22Rv1 (cell line): Measurements from ENCODE around the gene ACAD8.

Experiments
- CTCF ChIP-seq: fragments of 450-650 bp; IDR thresholded peaks from 2 replicates; pipeline ENCODE4 v1.5.1; 2017; ENCODE audit warnings: mild to moderate bottlenecking
- ZFX ChIP-seq: fragments of 450-650 bp; IDR thresholded peaks from 2 replicates; pipeline ENCODE4 v1.6.1; 2017; ENCODE audit warnings: antibody characterized with exemption, borderline replicate concordance

GRCh38 chr11:134231958-134232659 lies 21.3 kb upstream of the ACAD8 start:
- TF ChIP-seq CTCF: no peak
- TF ChIP-seq ZFX: no peak
